ENCODE measurements around the gene GABBR2.

GABBR2 gene

GRCh38 chr9:98541684-98542230, 167.0 kb downstream of the GABBR2 start:
- no peak for DNase-seq (ENCODE audit: low read depth in 1 of 2, low spot score in 1 of 2)
- TF ChIP-seq JUND (IDR thresholded peaks at IDR 0.05; ENCODE audit: low read depth), result no peak
- in situ Hi-C loops (cut with HindIII; ENCODE audit: low pct_unique_long_range_greater_than_20kb, low sequenced_read_pairs), result no loop called here

GRCh38 chr9:98540476-98540875, 168.3 kb downstream of the GABBR2 start:
- in situ Hi-C loops (cut with HindIII; ENCODE audit: low pct_unique_long_range_greater_than_20kb, low sequenced_read_pairs), result no loop called here
- no peak for DNase-seq (ENCODE audit: low read depth in 1 of 2, low spot score in 1 of 2)
- no peak for TF ChIP-seq JUND (IDR thresholded peaks at IDR 0.05; ENCODE audit: low read depth)

GRCh38 chr9:98539954-98540353, 168.8 kb downstream of the GABBR2 start:
- in situ Hi-C loops (cut with HindIII; ENCODE audit: low pct_unique_long_range_greater_than_20kb, low sequenced_read_pairs), result no loop called here
- DNase-seq (ENCODE audit: low read depth in 1 of 2, low spot score in 1 of 2), result no peak
- TF ChIP-seq JUND (IDR thresholded peaks at IDR 0.05; ENCODE audit: low read depth), result no peak

- in situ Hi-C loops (cut with HindIII; ENCODE audit: low pct_unique_long_range_greater_than_20kb, low sequenced_read_pairs), result no loop called here
- no peak for TF ChIP-seq JUND (IDR thresholded peaks at IDR 0.05; ENCODE audit: low read depth)
These were observed 170.1 kb downstream of the GABBR2 start for GRCh38 chr9:98538626-98539031.

GRCh38 chr9:98538203-98538602, 170.5 kb downstream of the GABBR2 start:
- TF ChIP-seq JUND (IDR thresholded peaks at IDR 0.05; ENCODE audit: low read depth), result no peak
- DNase-seq (ENCODE audit: low read depth in 1 of 2, low spot score in 1 of 2), result no peak
- in situ Hi-C loops (cut with HindIII; ENCODE audit: low pct_unique_long_range_greater_than_20kb, low sequenced_read_pairs), result no loop called here

More at GRCh38 chr9:98538626-98539031, 170.1 kb downstream of the GABBR2 start:
- peak in 1 of 2 experiments; percentile 79 for DNase-seq (ENCODE audit: low read depth in 1 of 2, low spot score in 1 of 2)

GRCh38 chr9:98536542-98537173, 172.1 kb downstream of the GABBR2 start:
- TF ChIP-seq JUND (IDR thresholded peaks at IDR 0.05; ENCODE audit: low read depth), result no peak
- DNase-seq (ENCODE audit: low read depth in 1 of 2, low spot score in 1 of 2), result peak in 1 of 2 experiments; percentile 46
- in situ Hi-C loops (cut with HindIII; ENCODE audit: low pct_unique_long_range_greater_than_20kb, low sequenced_read_pairs), result no loop called here

GRCh38 chr9:98533866-98534265, 174.9 kb downstream of the GABBR2 start:
- DNase-seq (ENCODE audit: low read depth in 1 of 2, low spot score in 1 of 2), result no peak
- in situ Hi-C loops (cut with HindIII; ENCODE audit: low pct_unique_long_range_greater_than_20kb, low sequenced_read_pairs), result no loop called here
- TF ChIP-seq JUND (IDR thresholded peaks at IDR 0.05; ENCODE audit: low read depth), result no peak

GRCh38 chr9:98533132-98533531, 175.6 kb downstream of the GABBR2 start:
- in situ Hi-C loops (cut with HindIII; ENCODE audit: low pct_unique_long_range_greater_than_20kb, low sequenced_read_pairs), result no loop called here
- TF ChIP-seq JUND (IDR thresholded peaks at IDR 0.05; ENCODE audit: low read depth), result no peak
- DNase-seq (ENCODE audit: low read depth in 1 of 2, low spot score in 1 of 2), result no peak

- TF ChIP-seq JUND (IDR thresholded peaks at IDR 0.05; ENCODE audit: low read depth), result no peak
- in situ Hi-C loops (cut with HindIII; ENCODE audit: low pct_unique_long_range_greater_than_20kb, low sequenced_read_pairs), result no loop called here
- DNase-seq (ENCODE audit: low read depth in 1 of 2, low spot score in 1 of 2), result no peak
These were observed 176.2 kb downstream of the GABBR2 start for GRCh38 chr9:98532574-98532973.

- no peak for DNase-seq (ENCODE audit: low read depth in 1 of 2, low spot score in 1 of 2)
- TF ChIP-seq JUND (IDR thresholded peaks at IDR 0.05; ENCODE audit: low read depth), result no peak
- in situ Hi-C loops (cut with HindIII; ENCODE audit: low pct_unique_long_range_greater_than_20kb, low sequenced_read_pairs), result no loop called here
These were observed 176.6 kb downstream of the GABBR2 start for GRCh38 chr9:98532147-98532546.

- DNase-seq (ENCODE audit: low read depth in 1 of 2, low spot score in 1 of 2), result no peak
- in situ Hi-C loops (cut with HindIII; ENCODE audit: low pct_unique_long_range_greater_than_20kb, low sequenced_read_pairs), result no loop called here
- no peak for TF ChIP-seq JUND (IDR thresholded peaks at IDR 0.05; ENCODE audit: low read depth)
These were observed 177.8 kb downstream of the GABBR2 start for GRCh38 chr9:98530806-98531386.

GRCh38 chr9:98530275-98530674, 178.5 kb downstream of the GABBR2 start:
- no peak for TF ChIP-seq JUND (IDR thresholded peaks at IDR 0.05; ENCODE audit: low read depth)
- in situ Hi-C loops (cut with HindIII; ENCODE audit: low pct_unique_long_range_greater_than_20kb, low sequenced_read_pairs), result no loop called here
- DNase-seq (ENCODE audit: low read depth in 1 of 2, low spot score in 1 of 2), result no peak

GRCh38 chr9:98529841-98530240, 178.9 kb downstream of the GABBR2 start:
- TF ChIP-seq JUND (IDR thresholded peaks at IDR 0.05; ENCODE audit: low read depth), result no peak
- in situ Hi-C loops (cut with HindIII; ENCODE audit: low pct_unique_long_range_greater_than_20kb, low sequenced_read_pairs), result no loop called here
- no peak for DNase-seq (ENCODE audit: low read depth in 1 of 2, low spot score in 1 of 2)

Measured in T47D (cell line).